ENCODE results near the gene METTL2B. TPM values are rescaled to one million over a fixed set of nuclear protein-coding genes. Genes with fewer than 3 reads are reported as not detected.

METTL2B gene
- total RNA-seq, 1 experiment from 2014 or later: 33.8 TPM

DNA sequence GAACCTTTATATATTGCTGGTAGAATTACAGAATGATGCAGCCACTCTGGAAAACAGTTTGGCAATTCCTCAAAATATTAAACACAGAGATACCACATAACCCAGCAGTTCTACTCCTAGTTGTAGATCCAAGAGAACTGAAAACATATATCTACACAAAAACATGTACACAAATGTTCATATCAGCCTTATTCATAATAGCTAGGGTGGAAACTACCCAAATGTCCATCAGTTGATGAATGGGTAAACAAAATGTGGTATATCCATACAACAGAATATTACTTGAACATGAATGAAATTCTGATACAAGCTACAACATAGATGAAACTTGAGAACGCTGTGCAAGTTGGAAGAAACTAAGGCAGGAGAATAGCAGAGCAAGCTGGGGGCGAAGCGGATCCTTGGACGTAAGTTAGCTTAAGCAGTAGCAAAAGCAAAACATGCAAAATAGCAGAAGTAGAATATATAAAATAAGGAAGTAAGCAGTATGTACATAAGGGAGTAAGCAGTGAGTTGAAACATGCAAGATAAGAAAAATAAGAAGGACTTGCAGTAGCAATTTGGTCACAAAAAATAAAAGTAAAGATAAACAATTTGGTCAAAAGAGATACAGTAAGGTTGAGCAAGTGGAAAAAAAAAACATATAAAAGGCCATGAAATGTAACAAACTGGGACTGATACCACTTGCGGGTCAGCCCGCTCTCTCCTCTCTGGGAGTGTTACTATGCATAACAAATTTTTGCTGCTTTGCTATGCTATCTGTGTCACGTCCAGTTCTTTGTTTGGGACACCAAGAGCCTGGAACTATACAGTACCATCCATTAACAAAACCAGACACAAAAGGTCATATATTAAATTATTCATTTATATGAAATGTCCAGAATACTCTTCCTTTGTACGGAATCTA lies 38.9 kb upstream of the METTL2B start:
- H3K9ac ChIP-seq (ENCODE audit: low read length): no peak overlapping the region
- intact Hi-C loops (cut with micrococcal nuclease): no loop called here
- CTCF ChIA-PET: no interaction called here

DNA sequence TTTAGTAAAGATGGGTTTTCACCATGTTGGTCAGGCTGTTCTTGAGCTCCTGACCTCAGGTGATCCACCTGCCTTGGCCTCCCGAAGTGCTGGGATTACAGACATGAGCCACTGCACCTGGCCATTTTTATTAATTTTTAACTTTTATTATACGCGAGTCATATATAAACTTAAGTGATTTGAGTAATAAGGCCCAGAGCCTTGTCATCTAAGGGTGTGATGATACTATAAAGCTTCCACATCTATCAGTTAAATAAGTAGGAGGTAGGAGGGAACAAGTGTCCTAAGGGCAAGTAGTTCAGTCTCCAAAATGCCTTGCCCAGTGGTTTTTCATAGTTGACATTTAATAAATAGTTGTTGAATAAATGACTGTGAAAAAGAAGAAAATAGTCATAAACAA lies 34.2 kb upstream of the METTL2B start:
- no peak overlapping the region for H3K9ac ChIP-seq (ENCODE audit: low read length)
- CTCF ChIA-PET: no interaction called here
- no peaks in the 10 kb centered on the region for H3K36me3 ChIP-seq (ENCODE audit: low read depth, low read length)
- TF ChIP-seq, protein P1, sequence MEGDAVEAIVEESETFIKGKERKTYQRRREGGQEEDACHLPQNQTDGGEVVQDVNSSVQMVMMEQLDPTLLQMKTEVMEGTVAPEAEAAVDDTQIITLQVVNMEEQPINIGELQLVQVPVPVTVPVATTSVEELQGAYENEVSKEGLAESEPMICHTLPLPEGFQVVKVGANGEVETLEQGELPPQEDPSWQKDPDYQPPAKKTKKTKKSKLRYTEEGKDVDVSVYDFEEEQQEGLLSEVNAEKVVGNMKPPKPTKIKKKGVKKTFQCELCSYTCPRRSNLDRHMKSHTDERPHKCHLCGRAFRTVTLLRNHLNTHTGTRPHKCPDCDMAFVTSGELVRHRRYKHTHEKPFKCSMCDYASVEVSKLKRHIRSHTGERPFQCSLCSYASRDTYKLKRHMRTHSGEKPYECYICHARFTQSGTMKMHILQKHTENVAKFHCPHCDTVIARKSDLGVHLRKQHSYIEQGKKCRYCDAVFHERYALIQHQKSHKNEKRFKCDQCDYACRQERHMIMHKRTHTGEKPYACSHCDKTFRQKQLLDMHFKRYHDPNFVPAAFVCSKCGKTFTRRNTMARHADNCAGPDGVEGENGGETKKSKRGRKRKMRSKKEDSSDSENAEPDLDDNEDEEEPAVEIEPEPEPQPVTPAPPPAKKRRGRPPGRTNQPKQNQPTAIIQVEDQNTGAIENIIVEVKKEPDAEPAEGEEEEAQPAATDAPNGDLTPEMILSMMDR (conservative IDR thresholded peaks at IDR 0.05; ENCODE audit: low read depth, low read length): no peak
- TF ChIP-seq EZH2 (IDR thresholded peaks at IDR 0.05; ENCODE audit: low read length, unreplicated experiment) (no peak), EZH2phosphoT487 (IDR thresholded peaks at IDR 0.05; ENCODE audit: borderline replicate concordance, low read length) (no peak)
- no peaks in the 10 kb centered on the region for H3K27me3 ChIP-seq (ENCODE audit: low read length)
- H3F3A ChIP-seq (ENCODE audit: low read length, unreplicated experiment): no peaks in the 10 kb centered on the region
- no peak for ATAC-seq
- H3K4me2 ChIP-seq (ENCODE audit: low read length): no peak overlapping the region
- no peaks in the 10 kb centered on the region for H3K9me3 ChIP-seq (ENCODE audit: low read length)
- H3K9me2 ChIP-seq (replicated peaks; ENCODE audit: low read length): no peaks in the 10 kb centered on the region
- no peak overlapping the region for H3K27ac ChIP-seq (ENCODE audit: low read length)
- no peak for DNase-seq
- POLR2A ChIA-PET (ENCODE audit: unreplicated experiment): no interaction called here
- intact Hi-C loops (cut with micrococcal nuclease): no loop called here
- H3K4me3 ChIP-seq (ENCODE audit: low read length): no peak overlapping the region
- BruUV-seq (replicated peaks): no TSS peak
- no peaks in the 10 kb centered on the region for H3K4me1 ChIP-seq (ENCODE audit: insufficient read depth, low read length)
- no peaks in the 10 kb centered on the region for H3K79me2 ChIP-seq (ENCODE audit: low read length)
- H2AFZ ChIP-seq (ENCODE audit: low read length): no peak overlapping the region
- no peaks in the 10 kb centered on the region for H4K20me1 ChIP-seq (ENCODE audit: low read length)

More for the DNA sequence above, 38.9 kb upstream of the METTL2B start:
- TF ChIP-seq, protein P1 (conservative IDR thresholded peaks at IDR 0.05; ENCODE audit: low read depth, low read length): no peak
- no peak for TF ChIP-seq EZH2phosphoT487 (IDR thresholded peaks at IDR 0.05; ENCODE audit: borderline replicate concordance, low read length)
- no peak for TF ChIP-seq EZH2 (IDR thresholded peaks at IDR 0.05; ENCODE audit: low read length, unreplicated experiment)
- no peaks in the 10 kb centered on the region for H3K36me3 ChIP-seq (ENCODE audit: low read depth, low read length)
- BruUV-seq (replicated peaks): no TSS peak
- H3F3A ChIP-seq (ENCODE audit: low read length, unreplicated experiment): no peaks in the 10 kb centered on the region
- H3K27ac ChIP-seq (ENCODE audit: low read length): no peak overlapping the region
- no peak overlapping the region for H2AFZ ChIP-seq (ENCODE audit: low read length)
- H3K4me2 ChIP-seq (ENCODE audit: low read length): no peak overlapping the region
- H3K9me3 ChIP-seq (ENCODE audit: low read length): no peaks in the 10 kb centered on the region
- peaks cover 3% of the 10 kb centered on the region; the same call in 1 of the 2 replicates for H3K4me1 ChIP-seq (ENCODE audit: insufficient read depth, low read length)
- no peak for ATAC-seq
- H3K4me3 ChIP-seq (ENCODE audit: low read length): no peak overlapping the region
- H3K27me3 ChIP-seq (ENCODE audit: low read length): no peaks in the 10 kb centered on the region
- no peaks in the 10 kb centered on the region for H3K9me2 ChIP-seq (replicated peaks; ENCODE audit: low read length)
- DNase-seq: no peak
- H3K79me2 ChIP-seq (ENCODE audit: low read length): no peaks in the 10 kb centered on the region
- H4K20me1 ChIP-seq (ENCODE audit: low read length): no peaks in the 10 kb centered on the region
- POLR2A ChIA-PET (ENCODE audit: unreplicated experiment): no interaction called here

All from PC-3 (cell line).